WTC11 (cell line): Measurements from ENCODE around the gene BOD1.

Experiments
- HMGA2 ChIP-seq: fragments of 250-450 bp; sonication (Bioruptor Pico); IDR thresholded peaks from 2 replicates; pipeline ENCODE4 v1.4.0; 2021; ENCODE audit warnings: mild to moderate bottlenecking, moderate library complexity
- JUN ChIP-seq: sonication (generic); formaldehyde crosslinking; IDR thresholded peaks from 2 replicates; pipeline ENCODE4 v1.8.0; 2023; ENCODE audit warnings: mild to moderate bottlenecking, missing genetic modification reagents
- TF ChIP-seq, protein P1 (sequence below): sonication (generic); formaldehyde crosslinking; IDR thresholded peaks from 2 replicates; pipeline ENCODE4 v1.8.0; 2022; ENCODE audit warnings: mild to moderate bottlenecking, missing genetic modification reagents
- TF ChIP-seq, protein P2 (sequence below): fragments of 200-600 bp; IDR thresholded peaks from 2 replicates; pipeline ENCODE4 v1.8.0; 2022; ENCODE audit warnings: antibody characterized with exemption
- TF ChIP-seq, protein P3 (sequence below): sonication (generic); formaldehyde crosslinking; IDR thresholded peaks from 2 replicates; pipeline ENCODE4 v1.8.0; 2023; ENCODE audit warnings: missing genetic modification reagents
- TF ChIP-seq, protein P4 (sequence below): sonication (generic); formaldehyde crosslinking; conservative IDR thresholded peaks from 2 replicates; pipeline ENCODE4 v1.8.1; 2023; ENCODE audit warnings: mild to moderate bottlenecking, low read depth, missing genetic modification reagents, moderate library complexity
- TF ChIP-seq, protein P5 (sequence below): sonication (generic); formaldehyde crosslinking; IDR thresholded peaks from 2 replicates; pipeline ENCODE4 v1.8.1; 2023; ENCODE audit warnings: mild to moderate bottlenecking, missing genetic modification reagents, borderline replicate concordance
- TF ChIP-seq, protein P6 (sequence below): sonication (generic); formaldehyde crosslinking; IDR thresholded peaks from 2 replicates; pipeline ENCODE4 v1.8.1; 2023; ENCODE audit warnings: mild to moderate bottlenecking, missing genetic modification reagents, moderate library complexity

DNA sequence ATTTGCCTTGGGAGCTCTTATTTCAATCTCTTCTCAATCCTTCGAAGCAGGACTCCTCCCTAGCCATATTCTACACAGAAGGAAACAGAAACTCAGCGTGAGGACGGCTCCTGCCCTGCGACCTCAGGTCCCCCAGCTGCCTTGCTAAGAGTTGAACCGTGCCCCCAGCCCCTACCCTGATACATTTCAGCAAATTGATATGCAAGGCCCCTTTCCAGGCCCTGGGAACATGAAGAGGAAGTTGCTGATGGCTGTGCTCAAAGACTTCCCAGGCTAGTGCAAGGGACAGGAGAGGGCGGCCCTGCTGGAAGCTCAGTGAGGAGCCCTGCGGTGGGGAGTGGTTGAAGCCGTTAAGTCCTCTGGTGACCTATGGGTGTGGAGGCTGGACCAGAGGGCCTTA lies 41.5 kb downstream of the BOD1 start:
- TF ChIP-seq, protein P1, sequence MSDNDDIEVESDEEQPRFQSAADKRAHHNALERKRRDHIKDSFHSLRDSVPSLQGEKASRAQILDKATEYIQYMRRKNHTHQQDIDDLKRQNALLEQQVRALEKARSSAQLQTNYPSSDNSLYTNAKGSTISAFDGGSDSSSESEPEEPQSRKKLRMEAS (CRISPR knock-in tag) = no peak
- TF ChIP-seq, protein P2, sequence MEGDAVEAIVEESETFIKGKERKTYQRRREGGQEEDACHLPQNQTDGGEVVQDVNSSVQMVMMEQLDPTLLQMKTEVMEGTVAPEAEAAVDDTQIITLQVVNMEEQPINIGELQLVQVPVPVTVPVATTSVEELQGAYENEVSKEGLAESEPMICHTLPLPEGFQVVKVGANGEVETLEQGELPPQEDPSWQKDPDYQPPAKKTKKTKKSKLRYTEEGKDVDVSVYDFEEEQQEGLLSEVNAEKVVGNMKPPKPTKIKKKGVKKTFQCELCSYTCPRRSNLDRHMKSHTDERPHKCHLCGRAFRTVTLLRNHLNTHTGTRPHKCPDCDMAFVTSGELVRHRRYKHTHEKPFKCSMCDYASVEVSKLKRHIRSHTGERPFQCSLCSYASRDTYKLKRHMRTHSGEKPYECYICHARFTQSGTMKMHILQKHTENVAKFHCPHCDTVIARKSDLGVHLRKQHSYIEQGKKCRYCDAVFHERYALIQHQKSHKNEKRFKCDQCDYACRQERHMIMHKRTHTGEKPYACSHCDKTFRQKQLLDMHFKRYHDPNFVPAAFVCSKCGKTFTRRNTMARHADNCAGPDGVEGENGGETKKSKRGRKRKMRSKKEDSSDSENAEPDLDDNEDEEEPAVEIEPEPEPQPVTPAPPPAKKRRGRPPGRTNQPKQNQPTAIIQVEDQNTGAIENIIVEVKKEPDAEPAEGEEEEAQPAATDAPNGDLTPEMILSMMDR = no peak
- TF ChIP-seq, protein P3, sequence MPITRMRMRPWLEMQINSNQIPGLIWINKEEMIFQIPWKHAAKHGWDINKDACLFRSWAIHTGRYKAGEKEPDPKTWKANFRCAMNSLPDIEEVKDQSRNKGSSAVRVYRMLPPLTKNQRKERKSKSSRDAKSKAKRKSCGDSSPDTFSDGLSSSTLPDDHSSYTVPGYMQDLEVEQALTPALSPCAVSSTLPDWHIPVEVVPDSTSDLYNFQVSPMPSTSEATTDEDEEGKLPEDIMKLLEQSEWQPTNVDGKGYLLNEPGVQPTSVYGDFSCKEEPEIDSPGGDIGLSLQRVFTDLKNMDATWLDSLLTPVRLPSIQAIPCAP (CRISPR knock-in tag) = no peak
- TF ChIP-seq JUN (no peak), HMGA2 (no peak)
- TF ChIP-seq, protein P4, sequence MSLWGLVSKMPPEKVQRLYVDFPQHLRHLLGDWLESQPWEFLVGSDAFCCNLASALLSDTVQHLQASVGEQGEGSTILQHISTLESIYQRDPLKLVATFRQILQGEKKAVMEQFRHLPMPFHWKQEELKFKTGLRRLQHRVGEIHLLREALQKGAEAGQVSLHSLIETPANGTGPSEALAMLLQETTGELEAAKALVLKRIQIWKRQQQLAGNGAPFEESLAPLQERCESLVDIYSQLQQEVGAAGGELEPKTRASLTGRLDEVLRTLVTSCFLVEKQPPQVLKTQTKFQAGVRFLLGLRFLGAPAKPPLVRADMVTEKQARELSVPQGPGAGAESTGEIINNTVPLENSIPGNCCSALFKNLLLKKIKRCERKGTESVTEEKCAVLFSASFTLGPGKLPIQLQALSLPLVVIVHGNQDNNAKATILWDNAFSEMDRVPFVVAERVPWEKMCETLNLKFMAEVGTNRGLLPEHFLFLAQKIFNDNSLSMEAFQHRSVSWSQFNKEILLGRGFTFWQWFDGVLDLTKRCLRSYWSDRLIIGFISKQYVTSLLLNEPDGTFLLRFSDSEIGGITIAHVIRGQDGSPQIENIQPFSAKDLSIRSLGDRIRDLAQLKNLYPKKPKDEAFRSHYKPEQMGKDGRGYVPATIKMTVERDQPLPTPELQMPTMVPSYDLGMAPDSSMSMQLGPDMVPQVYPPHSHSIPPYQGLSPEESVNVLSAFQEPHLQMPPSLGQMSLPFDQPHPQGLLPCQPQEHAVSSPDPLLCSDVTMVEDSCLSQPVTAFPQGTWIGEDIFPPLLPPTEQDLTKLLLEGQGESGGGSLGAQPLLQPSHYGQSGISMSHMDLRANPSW (CRISPR knock-in tag) = no peak
- TF ChIP-seq, protein P5, sequence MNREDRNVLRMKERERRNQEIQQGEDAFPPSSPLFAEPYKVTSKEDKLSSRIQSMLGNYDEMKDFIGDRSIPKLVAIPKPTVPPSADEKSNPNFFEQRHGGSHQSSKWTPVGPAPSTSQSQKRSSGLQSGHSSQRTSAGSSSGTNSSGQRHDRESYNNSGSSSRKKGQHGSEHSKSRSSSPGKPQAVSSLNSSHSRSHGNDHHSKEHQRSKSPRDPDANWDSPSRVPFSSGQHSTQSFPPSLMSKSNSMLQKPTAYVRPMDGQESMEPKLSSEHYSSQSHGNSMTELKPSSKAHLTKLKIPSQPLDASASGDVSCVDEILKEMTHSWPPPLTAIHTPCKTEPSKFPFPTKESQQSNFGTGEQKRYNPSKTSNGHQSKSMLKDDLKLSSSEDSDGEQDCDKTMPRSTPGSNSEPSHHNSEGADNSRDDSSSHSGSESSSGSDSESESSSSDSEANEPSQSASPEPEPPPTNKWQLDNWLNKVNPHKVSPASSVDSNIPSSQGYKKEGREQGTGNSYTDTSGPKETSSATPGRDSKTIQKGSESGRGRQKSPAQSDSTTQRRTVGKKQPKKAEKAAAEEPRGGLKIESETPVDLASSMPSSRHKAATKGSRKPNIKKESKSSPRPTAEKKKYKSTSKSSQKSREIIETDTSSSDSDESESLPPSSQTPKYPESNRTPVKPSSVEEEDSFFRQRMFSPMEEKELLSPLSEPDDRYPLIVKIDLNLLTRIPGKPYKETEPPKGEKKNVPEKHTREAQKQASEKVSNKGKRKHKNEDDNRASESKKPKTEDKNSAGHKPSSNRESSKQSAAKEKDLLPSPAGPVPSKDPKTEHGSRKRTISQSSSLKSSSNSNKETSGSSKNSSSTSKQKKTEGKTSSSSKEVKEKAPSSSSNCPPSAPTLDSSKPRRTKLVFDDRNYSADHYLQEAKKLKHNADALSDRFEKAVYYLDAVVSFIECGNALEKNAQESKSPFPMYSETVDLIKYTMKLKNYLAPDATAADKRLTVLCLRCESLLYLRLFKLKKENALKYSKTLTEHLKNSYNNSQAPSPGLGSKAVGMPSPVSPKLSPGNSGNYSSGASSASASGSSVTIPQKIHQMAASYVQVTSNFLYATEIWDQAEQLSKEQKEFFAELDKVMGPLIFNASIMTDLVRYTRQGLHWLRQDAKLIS (CRISPR knock-in tag) = no peak
- TF ChIP-seq, protein P6, sequence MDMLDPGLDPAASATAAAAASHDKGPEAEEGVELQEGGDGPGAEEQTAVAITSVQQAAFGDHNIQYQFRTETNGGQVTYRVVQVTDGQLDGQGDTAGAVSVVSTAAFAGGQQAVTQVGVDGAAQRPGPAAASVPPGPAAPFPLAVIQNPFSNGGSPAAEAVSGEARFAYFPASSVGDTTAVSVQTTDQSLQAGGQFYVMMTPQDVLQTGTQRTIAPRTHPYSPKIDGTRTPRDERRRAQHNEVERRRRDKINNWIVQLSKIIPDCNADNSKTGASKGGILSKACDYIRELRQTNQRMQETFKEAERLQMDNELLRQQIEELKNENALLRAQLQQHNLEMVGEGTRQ = no peak
